ENCODE results near the gene PHLPP1.

DNA sequence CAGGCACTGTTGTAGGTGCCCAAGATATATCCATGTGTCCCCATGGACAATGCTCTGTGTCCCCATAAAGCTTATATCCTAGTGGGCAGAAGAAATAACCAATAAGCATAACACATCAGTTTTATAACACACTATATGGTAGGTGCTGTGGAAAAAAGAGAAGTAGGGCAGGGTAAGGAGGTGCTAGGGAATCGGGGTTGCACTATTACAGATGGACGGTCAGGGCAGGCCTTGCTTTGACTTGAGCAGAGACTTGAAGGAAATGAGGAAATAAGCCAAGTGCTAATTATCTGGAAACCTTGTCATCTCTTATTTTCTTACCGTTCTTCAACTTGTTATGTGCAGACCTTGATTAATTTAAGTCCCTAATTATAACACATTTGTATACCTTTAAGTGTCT, 82.0 kb downstream of the PHLPP1 start:
- TF ChIP-seq, protein P1, sequence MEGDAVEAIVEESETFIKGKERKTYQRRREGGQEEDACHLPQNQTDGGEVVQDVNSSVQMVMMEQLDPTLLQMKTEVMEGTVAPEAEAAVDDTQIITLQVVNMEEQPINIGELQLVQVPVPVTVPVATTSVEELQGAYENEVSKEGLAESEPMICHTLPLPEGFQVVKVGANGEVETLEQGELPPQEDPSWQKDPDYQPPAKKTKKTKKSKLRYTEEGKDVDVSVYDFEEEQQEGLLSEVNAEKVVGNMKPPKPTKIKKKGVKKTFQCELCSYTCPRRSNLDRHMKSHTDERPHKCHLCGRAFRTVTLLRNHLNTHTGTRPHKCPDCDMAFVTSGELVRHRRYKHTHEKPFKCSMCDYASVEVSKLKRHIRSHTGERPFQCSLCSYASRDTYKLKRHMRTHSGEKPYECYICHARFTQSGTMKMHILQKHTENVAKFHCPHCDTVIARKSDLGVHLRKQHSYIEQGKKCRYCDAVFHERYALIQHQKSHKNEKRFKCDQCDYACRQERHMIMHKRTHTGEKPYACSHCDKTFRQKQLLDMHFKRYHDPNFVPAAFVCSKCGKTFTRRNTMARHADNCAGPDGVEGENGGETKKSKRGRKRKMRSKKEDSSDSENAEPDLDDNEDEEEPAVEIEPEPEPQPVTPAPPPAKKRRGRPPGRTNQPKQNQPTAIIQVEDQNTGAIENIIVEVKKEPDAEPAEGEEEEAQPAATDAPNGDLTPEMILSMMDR (conservative IDR thresholded peaks at IDR 0.05; ENCODE audit: low read depth, low read length), result no peak
- TF ChIP-seq EZH2phosphoT487 (IDR thresholded peaks at IDR 0.05; ENCODE audit: borderline replicate concordance, low read length), result no peak

All from PC-3 (cell line).